ENCODE data around the gene LSM4. TPM values are rescaled to one million over a fixed set of nuclear protein-coding genes. Genes with fewer than 3 reads are reported as not detected.
A peak's percentile ranks its signal among the peaks of the same experiment; 100 is the strongest.

Gene LSM4
- total and polyA plus RNA-seq, 9 donors, result 38.3 to 121 (median 71.4) TPM

- no peaks in the 10 kb centered on the region for H3K27me3 ChIP-seq
- no peaks in the 10 kb centered on the region for H3K9me3 ChIP-seq
- H3K27ac ChIP-seq, result peak overlapping the region; percentile 63 to 84
- no peak overlapping the region for H3K4me3 ChIP-seq
- no peak for TF ChIP-seq EP300 (IDR thresholded peaks at IDR 0.05)
- no peak for TF ChIP-seq CTCF (IDR thresholded peaks at IDR 0.05)
- TF ChIP-seq POLR2A (IDR thresholded peaks at IDR 0.05), result no peak
- no peaks in the 10 kb centered on the region for H3K36me3 ChIP-seq
- peaks cover 13% of the 10 kb centered on the region for H3K4me1 ChIP-seq (ENCODE audit: insufficient read depth)
- DNase-seq, result peak in 1 of 5 donors; percentile 52
- 28 to 58% (median 36%) methylated on average over 12 of the region's 12 CpGs for WGBS, 3 donors
- intact Hi-C loops (cut with DNase I), result no loop called here
Observed at GRCh38 chr19:18284712-18285360, 38.0 kb downstream of the LSM4 start.

DNA sequence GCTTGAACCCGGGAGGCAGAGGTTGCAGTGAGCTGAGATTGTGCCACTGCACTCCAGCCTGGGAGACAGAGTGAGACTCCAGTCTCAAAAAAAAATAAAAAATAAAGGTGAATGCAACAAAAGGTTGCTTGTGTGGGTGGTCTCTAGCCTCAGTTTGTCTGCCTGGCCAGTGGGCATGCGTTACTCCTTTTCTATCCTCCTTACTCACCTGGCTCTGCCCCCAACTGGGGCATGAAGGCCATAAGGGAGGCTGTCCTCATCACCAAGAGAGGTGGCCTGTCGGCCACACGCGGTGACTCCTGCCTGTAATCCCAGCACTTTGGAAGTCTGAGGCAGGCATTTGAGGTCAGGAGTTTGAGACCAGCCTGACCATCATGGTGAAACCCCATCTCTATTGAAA lies 39.5 kb downstream of the LSM4 start:
- no peaks in the 10 kb centered on the region for H3K9me3 ChIP-seq
- no peak overlapping the region for H3K4me3 ChIP-seq
- 76 to 91% (median 90%) methylated on average over 5 of the region's 5 CpGs for WGBS, 3 donors
- H3K36me3 ChIP-seq, result no peaks in the 10 kb centered on the region
- intact Hi-C loops (cut with DNase I), result no loop called here
- DNase-seq, result peak in 2 of 5 donors; percentile 45 to 49
- no peak for TF ChIP-seq CTCF (IDR thresholded peaks at IDR 0.05)
- no peak for TF ChIP-seq EP300 (IDR thresholded peaks at IDR 0.05)
- no peak for TF ChIP-seq POLR2A (IDR thresholded peaks at IDR 0.05)
- H3K4me1 ChIP-seq (ENCODE audit: insufficient read depth), result peaks cover 15% of the 10 kb centered on the region
- no peaks in the 10 kb centered on the region for H3K27me3 ChIP-seq
- peak overlapping the region in 1 of 2 donors; percentile 100 for H3K27ac ChIP-seq

GRCh38 chr19:18282788-18283141 lies 40.1 kb downstream of the LSM4 start:
- Histone ChIP-seq H3K4me3 (peak overlapping the region; percentile 47), H3K27ac (peak overlapping the region; percentile 96 to 100), H3K9me3 (no peaks in the 10 kb centered on the region), H3K36me3 (no peaks in the 10 kb centered on the region), H3K27me3 (no peaks in the 10 kb centered on the region), H3K4me1 (ENCODE audit: insufficient read depth) (peaks cover 20% of the 10 kb centered on the region)
- DNase-seq, result peak in 2 of 5 donors; percentile 59 to 61
- TF ChIP-seq EP300 (IDR thresholded peaks at IDR 0.05), result no peak
- no peak for TF ChIP-seq CTCF (IDR thresholded peaks at IDR 0.05)
- no peak for TF ChIP-seq POLR2A (IDR thresholded peaks at IDR 0.05)
- intact Hi-C loops (cut with DNase I), result no loop called here
- WGBS, 3 donors, result 41 to 55% (median 50%) methylated on average over 4 of the region's 4 CpGs

GRCh38 chr19:18282021-18282787 lies 40.7 kb downstream of the LSM4 start:
- TF ChIP-seq CTCF (IDR thresholded peaks at IDR 0.05) (peak in 1 of 3 donors; percentile 50), EP300 (IDR thresholded peaks at IDR 0.05) (no peak), POLR2A (IDR thresholded peaks at IDR 0.05) (peak; percentile 70)
- DNase-seq, result peak in 3 of 5 donors; percentile 72 to 76 (median 76)
- Histone ChIP-seq H3K27ac (peak overlapping the region; percentile 96 to 100), H3K4me1 (ENCODE audit: insufficient read depth) (peaks cover 20% of the 10 kb centered on the region), H3K36me3 (no peaks in the 10 kb centered on the region), H3K4me3 (peak overlapping the region; percentile 47), H3K9me3 (no peaks in the 10 kb centered on the region), H3K27me3 (no peaks in the 10 kb centered on the region)
- 1 to 3% (median 1%) methylated on average over 24 to 26 of the region's 27 CpGs for WGBS, 3 donors
- intact Hi-C loops (cut with DNase I), result no loop called here

All from ovary (tissue), 9 donors.